Chondrocyte (in vitro differentiated cells): ENCODE data around the gene FAN1. TPM values are rescaled to one million over a fixed set of nuclear protein-coding genes. Genes with fewer than 3 reads are reported as not detected.

Experiments used
- DNase-seq: peaks from one replicate; pipeline ENCODE4 v3.0.0; 2021; ENCODE audit warnings: mixed read lengths, low spot score
- H3K27ac Mint-ChIP-seq: one replicate; pipeline ENCODE4 v1.8.0; 2021; ENCODE audit warnings: mild to moderate bottlenecking, moderate library complexity, mixed read lengths; ENCODE audit not compliant: unreplicated experiment
- H3K27me3 Mint-ChIP-seq: 2 replicates; pipeline ENCODE4 v1.8.0; 2021; ENCODE audit warnings: low read depth, mixed read lengths
- H3K36me3 Mint-ChIP-seq: 2 replicates; pipeline ENCODE4 v1.8.0; 2021; ENCODE audit warnings: low read depth, mixed read lengths
- H3K4me1 Mint-ChIP-seq: 2 replicates; pipeline ENCODE4 v1.8.0; 2021; ENCODE audit warnings: low read depth, mild to moderate bottlenecking, mixed read lengths
- H3K4me3 Mint-ChIP-seq: one replicate; pipeline ENCODE4 v1.8.0; 2021; ENCODE audit warnings: mild to moderate bottlenecking, moderate library complexity, mixed read lengths; ENCODE audit not compliant: unreplicated experiment
- H3K9me3 Mint-ChIP-seq: 2 replicates; pipeline ENCODE4 v1.8.0; 2021; ENCODE audit warnings: low read depth, mixed read lengths
- total RNA-seq: library from RNA; stranded (reverse); gene quantifications from 3 replicates; pipeline ENCODE4 v1.2.1, GENCODE V29; 2021
- TF ChIP-seq, protein P1 (sequence below): fragments of 200-600 bp; sonication (generic); IDR thresholded peaks from 2 replicates; pipeline ENCODE4 v1.5.0; 2021; ENCODE audit warnings: antibody characterized with exemption, mild to moderate bottlenecking, moderate library complexity

Gene FAN1
- total RNA-seq, 1 donor from 2014 or later, result 16.3 TPM

- Mint-ChIP-seq H3K4me3 (no peak overlapping the region), H3K27ac (no peak overlapping the region), H3K4me1 (peaks cover 38% of the 10 kb centered on the region), H3K27me3 (no peaks in the 10 kb centered on the region), H3K9me3 (no peaks in the 10 kb centered on the region), H3K36me3 (peaks cover 22% of the 10 kb centered on the region)
- no peak for DNase-seq
- TF ChIP-seq, protein P1, sequence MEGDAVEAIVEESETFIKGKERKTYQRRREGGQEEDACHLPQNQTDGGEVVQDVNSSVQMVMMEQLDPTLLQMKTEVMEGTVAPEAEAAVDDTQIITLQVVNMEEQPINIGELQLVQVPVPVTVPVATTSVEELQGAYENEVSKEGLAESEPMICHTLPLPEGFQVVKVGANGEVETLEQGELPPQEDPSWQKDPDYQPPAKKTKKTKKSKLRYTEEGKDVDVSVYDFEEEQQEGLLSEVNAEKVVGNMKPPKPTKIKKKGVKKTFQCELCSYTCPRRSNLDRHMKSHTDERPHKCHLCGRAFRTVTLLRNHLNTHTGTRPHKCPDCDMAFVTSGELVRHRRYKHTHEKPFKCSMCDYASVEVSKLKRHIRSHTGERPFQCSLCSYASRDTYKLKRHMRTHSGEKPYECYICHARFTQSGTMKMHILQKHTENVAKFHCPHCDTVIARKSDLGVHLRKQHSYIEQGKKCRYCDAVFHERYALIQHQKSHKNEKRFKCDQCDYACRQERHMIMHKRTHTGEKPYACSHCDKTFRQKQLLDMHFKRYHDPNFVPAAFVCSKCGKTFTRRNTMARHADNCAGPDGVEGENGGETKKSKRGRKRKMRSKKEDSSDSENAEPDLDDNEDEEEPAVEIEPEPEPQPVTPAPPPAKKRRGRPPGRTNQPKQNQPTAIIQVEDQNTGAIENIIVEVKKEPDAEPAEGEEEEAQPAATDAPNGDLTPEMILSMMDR, result no peak
These were observed 20.6 kb downstream of the FAN1 start for GRCh38 chr15:30924353-30924752.

DNA sequence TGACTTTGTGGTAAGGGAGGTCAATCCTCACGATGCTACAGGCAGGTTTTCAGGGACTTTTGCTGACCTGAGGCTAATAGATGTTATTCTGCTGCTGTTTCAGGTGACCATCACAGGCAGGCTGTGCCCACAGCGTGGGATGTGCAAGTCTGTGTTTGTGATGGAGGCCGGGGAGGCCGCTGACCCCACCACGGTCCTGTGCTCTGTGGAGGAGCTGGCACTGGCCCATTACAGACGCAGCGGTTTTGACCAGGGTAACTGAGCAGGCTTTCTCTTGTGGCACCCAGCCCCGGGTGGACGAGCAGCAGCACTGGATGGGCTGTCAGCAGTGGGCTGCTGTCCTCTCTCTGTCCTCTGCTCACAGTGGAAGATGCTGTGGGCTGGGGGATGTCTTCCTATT lies 22.0 kb downstream of the FAN1 start:
- Mint-ChIP-seq H3K4me3 (no peak overlapping the region), H3K27me3 (no peaks in the 10 kb centered on the region), H3K9me3 (no peaks in the 10 kb centered on the region), H3K27ac (no peak overlapping the region), H3K4me1 (peaks cover 38% of the 10 kb centered on the region), H3K36me3 (peaks cover 24% of the 10 kb centered on the region)
- TF ChIP-seq, protein P1, result no peak
- DNase-seq, result no peak

DNA sequence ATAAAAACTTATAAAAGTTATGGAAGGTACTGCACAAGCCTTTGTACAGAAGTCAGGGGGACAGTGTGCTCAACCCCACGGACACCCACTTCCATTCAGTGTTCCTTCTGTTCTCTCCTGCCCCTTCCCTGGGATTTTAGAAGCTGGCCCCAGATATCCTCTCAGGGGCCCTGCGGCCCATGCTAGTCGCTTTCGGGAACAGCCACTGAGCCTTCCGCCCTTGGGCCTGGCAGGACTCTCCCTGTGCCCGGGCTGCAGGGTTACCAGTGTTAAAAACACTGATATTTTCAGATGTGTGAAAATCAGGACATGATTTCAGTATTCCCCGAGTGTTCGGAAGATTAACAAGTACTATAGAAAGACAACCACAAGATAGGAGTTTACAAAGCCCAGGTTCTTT lies 22.4 kb downstream of the FAN1 start:
- DNase-seq, result no peak
- no peak overlapping the region for H3K27ac Mint-ChIP-seq
- TF ChIP-seq, protein P1, result no peak
- H3K4me3 Mint-ChIP-seq, result no peak overlapping the region
- H3K36me3 Mint-ChIP-seq, result peaks cover 27% of the 10 kb centered on the region
- H3K4me1 Mint-ChIP-seq, result peaks cover 38% of the 10 kb centered on the region
- H3K27me3 Mint-ChIP-seq, result no peaks in the 10 kb centered on the region
- H3K9me3 Mint-ChIP-seq, result no peaks in the 10 kb centered on the region

DNA sequence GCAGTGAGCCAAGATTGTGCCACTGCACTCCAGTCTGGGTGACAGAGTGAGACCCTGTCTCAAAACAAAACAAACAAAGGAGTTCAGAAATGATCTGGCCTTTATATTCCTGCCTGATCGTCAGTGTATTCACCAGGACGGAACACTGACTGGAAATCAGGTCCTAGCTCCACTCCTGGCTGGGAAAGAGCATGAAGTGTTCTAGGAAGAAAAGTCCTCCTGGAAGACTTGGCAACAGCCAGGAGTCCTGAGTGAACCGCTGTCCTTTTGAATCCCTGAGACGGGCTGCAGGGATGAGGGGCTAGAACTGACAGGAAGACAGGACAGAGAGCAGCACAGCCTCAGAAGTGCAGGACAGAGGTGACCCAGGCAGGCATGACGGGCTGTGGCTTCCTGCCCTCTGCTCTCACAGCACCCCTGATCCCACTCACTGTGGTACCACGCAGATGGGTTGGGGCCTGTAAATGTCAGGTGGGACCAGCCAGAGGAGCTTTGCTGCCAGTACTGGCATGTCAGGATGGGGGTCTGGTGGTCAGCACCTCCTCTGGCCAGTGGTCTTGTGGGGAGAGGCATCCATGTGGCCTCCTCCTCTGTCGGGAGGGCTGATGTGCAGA lies 23.5 kb downstream of the FAN1 start:
- H3K4me1 Mint-ChIP-seq, result peaks cover 27% of the 10 kb centered on the region
- no peaks in the 10 kb centered on the region for H3K9me3 Mint-ChIP-seq

GRCh38 chr15:30928076-30928475 lies 24.4 kb downstream of the FAN1 start:
- Mint-ChIP-seq H3K27me3 (no peaks in the 10 kb centered on the region), H3K4me3 (no peak overlapping the region), H3K27ac (no peak overlapping the region), H3K9me3 (no peaks in the 10 kb centered on the region), H3K36me3 (peaks cover 33% of the 10 kb centered on the region), H3K4me1 (peaks cover 19% of the 10 kb centered on the region)
- TF ChIP-seq, protein P1, result no peak
- DNase-seq, result no peak

More for the DNA sequence above, 23.5 kb downstream of the FAN1 start:
- H3K36me3 Mint-ChIP-seq, result peaks cover 32% of the 10 kb centered on the region
- H3K4me3 Mint-ChIP-seq, result no peak overlapping the region
- no peak for DNase-seq
- no peaks in the 10 kb centered on the region for H3K27me3 Mint-ChIP-seq
- TF ChIP-seq, protein P1, result no peak
- no peak overlapping the region for H3K27ac Mint-ChIP-seq
